ENCODE data around the gene OGA.

OGA gene

DNA sequence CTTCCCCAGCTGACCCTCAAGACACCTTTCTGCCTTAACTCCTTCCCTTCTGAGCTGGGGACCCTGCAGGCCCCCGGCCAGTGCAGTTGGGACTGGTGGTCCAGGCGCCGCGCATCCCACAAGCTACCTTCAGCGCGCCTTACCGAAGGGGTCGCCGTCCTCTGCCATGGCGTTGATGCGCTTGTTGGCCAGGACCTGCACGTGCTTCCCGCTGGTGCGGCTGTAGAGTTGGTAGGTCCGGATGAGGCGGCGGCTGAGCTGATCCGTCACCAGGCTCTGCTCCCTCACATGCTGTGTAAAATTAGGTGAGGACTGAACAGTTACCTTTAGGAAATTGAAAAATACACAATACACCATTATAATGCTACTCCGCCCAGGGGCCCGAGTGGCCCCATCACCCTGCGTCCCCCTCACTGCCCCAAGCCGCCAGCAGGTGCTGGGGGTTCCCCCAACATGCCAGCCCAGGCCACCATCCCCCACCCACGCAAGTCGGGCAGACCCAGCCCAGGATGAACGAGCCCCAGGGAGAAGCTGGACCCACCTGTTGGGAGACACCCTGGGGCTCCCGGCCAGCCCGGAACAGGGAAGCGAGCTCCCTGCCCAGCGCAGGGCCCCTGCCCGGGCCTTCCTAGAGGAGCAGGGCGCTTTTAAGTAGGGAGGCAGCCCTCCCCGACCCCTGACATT is 43.5 kb downstream of the OGA start:
- no peak for DNase-seq

DNA sequence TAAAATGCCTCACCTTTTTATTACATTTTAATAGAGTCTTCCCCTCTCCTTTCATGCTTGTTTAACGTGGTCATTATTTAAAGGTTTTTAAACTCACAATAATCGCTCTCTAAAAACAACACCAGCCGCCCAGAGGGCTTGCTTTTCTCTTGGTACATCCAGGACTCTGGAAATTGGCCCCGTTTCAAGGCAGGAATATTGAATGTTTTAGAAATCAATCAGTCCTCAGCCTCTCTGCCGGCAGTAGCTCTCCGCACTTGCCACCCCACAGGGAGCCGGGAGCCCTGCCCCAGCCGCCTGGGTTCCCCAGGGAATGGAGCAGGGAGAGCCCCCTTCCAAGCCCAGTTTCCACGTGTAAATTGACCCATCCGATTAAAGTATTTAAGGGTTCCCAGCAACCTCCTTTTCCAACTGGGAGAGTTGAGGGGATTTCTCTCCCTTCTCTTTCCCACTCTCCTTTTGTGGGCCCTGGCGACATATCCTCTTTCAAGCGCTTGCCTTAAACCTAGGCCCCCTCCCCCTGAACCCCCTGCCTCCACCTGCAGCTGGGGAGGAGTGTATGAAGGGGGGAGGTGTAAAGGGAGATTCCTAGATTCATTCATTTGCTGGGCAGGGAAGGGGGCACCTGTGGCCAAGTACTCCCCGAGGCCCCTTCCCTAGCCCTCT is 44.2 kb downstream of the OGA start:
- DNase-seq = no peak

DNA sequence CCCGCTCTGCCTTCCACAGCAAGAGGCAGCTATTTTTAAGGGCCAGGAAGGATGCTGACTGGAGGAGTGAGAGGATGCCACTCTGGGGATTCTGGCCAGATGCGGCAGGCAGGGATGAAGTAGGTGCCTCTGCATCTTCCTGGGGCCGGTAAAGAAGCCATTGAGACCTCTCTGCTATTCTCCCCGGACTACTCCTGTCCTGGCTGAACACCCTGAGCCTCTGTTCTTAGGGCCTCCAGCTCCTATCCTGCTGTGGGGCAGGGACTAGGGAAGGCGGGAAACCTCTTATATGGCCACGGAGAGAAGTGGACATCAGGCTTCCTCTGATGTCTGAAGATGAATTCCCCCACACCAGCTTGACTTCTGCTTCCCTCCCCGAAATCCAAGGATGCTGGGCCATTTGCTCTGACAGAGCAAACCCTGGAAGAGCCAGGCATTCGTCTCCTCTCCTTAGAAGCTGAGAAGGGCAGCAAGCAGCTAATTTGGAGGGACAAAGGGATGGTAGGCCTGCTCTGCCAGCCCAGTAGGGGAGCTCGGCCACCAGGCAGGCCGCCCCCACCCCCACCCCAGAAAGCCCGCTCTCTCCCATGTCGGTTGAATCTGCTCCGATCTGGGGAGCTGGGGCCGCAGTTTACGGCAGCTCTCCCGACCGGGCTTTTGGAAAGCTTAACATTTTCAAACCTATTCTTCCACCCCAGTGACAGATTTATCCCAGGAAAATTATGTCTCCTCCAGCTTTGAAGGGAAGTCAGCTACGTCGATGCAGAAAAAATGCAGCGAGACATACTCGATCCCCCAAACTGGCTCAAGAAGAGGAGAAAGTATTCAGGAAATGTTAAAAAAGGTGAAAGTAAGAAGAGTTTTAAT is 45.1 kb downstream of the OGA start:
- no peak for DNase-seq

DNA sequence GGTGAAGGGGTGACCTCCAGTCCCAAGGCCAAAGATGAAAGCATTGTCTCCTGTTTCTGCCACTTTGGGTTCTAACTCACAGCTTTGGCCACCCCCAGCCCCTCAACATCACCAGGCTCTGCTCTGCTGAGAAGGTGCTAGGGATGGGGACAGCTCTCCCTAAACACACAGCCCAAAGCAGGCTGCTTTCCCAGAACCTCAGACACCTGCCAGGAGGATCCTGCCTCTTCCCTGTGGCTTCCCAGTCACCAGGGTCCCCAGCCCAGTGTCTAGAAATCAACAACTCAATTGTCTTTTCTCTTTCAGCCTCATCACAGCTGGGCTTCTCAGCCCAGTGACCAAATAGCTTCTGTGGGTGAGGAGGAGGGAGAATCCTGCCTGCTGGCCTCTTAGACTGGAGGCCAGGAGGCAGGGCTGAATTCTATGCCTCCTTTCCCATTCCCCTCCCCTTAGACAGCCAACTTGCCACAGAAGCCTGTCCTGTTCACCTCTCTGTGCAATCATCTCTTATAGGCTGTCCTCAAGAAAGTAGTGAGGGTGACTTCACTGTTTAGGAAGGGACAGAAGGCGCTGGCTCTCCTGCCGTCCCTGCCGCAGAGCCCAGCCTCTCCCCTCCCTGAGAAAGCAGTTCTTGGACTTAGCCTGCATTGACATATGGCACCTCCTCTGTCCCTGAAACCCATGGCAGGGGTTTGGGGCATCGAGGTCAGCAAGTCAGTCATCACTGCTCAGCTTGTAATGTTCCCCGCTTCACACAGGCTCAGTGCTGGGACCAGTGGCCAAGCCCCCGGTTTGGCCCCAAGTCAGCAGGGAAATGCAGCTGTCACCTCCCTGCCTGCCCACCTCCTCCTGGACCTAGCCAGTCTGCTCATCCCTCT is 46.0 kb downstream of the OGA start:
- DNase-seq = no peak

DNA sequence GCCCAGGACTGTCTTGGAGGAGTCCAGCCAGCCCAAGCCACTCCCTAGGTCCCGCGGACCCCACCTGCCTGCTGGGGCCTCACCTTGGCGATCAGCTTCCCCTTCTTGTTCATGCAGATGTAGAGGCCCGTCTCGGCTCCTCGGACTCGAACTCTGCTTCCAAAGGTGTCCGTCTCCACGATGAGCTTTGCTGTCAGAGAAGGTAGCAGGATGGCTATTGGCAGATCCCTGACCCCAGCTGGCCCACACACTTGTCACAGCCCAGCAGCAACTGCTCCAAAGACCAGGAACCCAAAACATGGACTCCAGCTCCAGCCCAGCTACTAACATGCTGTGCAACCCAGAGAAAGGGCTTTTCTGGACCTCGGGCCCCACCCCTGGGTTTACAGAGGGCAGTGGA is 46.9 kb downstream of the OGA start:
- no peak for DNase-seq

DNA sequence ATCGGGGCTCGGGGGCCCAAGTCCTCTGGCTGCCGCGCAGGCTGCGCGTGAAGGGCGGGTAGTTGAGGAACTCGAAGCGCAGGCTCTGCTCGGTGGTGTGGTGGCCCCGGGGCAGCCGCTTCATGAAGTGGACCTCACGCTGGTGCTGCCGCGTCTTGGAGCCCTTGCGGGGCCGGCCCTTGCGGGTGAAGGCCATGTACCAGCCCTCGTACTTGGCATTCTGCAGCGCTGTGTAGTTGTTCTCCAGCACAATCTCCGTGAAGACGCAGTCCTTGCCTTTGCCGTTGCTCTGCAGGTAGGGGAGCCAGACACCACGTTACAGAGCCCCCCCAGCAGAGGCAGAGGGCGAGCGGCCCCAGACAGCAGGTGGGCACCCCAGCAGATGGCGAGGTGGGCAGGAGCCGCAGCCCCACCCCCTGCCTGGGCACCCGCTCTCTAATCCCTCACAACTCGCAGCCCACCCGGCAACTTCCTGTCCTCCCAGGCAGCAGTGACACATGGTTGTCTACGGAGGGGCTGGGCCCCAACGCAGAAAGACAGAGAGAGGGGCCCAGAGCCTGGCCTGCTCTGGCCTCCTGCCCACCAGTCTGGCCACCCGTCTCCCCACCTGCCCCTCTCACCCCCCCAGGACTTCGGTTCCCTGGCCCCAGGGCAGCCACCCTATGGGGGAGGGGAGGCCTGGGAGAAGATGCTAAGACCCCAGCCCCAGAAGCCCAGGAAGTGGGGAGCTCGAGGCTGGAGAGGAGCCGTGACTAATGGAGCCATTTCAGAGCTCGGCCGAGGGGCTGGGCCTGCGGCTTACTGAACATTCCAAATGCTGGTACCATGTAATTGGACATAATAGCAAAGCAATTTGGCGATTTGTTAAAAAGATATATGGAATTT is 47.7 kb downstream of the OGA start:
- DNase-seq = no peak

DNA sequence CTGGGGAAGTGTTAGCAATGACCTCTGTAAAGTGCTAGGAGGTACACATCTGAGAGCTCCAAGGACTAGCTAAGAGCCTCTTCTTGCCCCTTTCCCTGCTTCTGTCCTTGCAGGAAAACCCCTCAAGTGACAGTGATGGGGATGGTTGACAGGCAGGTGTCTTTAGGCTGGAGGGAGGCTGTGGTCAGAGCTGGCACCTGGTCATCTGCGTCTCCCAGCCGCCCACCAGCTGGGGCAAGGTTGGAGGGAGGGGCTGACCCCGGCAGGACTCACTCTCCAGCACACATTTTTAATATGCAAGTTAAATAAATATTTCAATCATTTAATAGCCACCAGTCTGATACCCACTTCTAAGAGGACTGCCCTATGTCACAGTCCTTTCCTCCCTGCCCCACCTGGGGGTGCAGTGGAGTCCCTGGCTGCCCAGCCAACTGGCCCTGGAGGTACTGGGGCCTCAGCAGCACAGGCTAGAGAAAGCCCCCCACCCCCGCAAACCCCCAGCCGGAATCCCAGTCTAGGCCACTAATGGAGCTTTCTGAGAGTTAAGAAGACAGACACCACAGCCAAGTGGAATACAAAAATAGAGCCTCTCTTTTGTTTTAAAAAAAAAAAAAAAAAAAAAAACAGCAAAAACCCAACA is 48.6 kb downstream of the OGA start:
- no peak for DNase-seq

DNA sequence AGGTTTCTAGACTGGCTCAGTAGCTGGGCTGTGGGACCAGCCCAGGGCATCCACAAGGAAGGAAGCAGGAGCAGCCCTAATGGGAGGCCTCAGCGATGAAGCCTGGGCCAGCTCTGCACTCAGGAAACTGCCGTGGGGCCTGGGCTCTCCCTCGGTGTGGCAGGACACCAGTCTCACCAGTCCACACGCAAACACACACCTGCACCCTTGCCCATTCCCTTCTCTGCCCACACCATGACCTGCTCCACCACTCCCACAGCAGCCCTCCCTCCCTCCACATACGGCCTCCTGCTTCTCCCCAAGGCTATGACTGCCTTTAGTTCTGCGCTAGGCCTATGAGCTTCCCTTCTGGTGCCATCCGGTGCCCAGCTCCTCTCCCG is 49.5 kb downstream of the OGA start:
- DNase-seq = no peak

DNA sequence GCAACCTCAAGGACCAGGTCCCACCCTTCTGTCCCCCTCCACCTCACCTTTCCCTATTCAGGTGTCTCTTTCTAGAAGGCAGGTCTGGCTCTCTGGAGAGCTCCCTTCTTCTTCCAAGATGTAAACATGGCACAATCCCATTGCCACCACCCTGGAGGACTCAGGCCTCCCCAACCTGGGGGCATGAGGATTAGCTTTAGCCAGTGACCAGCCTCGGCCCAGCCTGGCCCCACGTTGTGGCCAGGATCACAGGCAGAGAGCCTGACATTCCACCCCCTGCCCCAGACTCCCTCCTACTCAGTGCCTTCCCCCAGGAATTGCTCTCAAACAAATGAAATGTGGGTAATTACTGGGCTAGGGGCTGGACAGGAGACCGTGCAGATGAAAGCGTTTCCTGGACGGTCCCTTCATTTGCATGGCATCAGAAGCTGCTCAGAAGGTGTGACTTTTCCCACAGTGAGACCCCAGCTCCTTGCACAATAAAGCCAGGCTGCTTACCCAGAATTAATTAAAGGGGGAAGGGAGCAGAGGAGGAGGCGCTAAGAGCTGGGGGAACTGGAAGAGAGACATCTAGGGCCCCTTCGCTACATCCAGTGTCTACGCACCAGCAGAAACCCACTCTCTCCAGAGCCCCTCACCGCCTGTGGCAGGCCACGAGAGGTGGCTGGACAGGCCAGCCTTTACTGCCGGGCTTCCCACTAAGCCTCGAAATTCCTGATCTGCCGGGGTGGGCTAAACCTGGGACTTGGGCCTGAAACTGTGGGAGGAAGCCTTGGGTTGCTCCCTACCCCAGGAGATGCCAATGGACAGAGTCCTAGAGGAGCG is 50.1 kb downstream of the OGA start:
- DNase-seq = no peak

DNA sequence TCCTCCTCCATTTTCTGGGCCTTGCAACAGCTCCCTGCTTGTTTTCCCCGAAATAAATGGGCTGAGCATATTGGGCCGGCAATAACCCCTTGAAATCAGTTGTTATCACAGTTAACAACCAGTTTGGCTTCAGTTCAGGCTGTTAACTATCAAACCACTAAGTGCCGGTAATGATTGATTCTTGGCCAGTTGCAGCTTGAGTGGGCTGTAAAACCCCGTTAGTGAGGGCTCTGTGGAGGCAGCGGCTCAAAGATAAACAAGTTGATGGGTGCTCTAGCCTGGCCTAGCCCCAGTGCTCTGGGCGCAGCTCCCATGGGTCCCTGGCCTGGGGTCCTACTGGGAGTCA is 50.7 kb downstream of the OGA start:
- no peak for DNase-seq

DNA sequence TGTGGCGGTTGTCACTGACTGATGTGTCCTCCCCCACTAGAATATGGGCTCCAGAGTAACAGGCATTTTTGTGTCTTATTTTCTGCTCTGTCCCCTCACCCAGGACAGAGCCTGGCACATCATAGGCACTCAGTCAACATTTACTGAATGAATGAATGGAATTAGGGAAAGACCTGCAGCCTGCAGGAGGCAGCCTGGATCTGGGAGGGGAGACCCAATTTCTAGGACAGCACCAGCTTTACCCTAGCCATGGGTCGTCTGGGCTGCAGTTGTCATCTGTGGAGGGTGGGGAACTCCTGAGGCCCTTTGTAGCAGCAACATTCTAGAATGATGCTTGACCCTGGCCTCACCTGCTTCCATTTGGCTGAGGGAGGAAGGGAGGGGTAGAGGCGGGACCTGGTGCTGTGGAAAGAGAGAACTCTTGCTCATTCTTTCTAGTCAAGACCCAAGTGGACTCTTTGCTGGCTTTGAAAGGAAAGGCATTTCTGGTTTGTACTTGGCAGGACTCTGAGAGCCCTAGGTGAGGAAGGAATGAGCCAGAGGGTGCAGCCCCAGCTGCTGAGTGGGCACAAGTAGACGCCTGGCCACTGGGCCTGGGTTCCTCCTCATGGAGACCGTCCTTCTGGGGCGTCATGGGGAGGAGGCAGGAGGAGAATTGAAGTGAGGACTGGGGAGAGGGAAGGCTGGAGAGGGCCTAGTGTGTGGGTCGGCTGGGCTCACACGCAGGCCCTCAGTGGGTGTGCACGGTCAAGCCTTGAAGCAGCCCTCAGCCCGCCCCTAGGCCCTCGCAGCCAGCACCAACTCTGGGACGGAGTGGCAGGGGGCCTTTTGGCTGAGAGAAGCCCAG is 51.3 kb downstream of the OGA start:
- DNase-seq = no peak

DNA sequence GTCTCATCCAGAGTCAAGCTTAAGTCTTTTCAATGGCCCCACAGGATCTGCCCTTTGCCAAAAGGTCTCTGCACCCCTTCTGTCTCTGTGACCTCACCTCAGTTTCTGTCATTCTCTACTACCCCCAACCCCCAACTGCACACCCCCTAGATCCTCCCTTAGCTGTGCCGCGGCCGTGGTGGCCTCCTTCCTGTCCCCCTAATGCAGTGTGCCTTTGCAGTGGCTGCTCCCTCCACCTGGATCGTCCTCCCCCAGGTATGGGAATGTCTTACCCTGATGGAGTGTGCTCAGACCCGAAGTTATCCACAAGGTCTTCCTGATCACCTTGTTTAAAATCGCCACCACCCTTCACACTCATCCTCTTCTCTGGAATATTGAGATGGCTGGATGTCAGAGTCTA is 51.9 kb downstream of the OGA start:
- no peak for DNase-seq

DNA sequence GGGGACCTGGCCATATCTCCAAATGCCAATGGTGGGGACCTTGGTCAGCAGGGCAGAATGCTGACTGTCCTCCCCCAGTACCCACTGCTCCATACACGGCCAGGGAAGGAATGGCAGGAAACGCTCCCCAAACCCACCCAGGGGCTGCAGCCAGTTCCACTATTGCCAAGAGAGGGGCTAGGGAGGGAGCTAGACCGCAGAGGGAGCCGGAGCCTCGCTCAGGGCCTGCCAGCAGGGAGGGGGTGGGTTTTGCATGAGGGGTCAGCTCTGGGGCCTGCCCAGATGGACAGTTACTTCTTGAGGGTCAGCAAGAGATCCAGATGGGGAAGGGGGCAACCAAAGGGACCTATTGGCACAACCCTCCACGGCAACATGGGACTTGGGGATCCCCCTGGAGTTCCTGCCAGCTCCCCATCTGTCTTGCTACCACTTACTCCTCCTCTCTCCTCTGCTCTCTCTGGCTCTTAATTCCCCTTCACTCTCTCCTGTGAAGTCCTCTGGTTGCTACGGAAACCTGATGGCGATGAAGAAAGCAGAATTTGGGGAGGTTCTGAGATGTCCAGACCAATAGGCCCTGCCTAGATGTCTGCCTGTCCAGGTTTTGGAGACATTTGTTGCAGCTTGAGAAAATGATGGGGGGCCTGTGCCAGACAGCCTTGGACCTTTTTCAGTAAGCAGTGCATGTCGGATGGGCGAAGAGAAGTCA is 55.0 kb downstream of the OGA start:
- no peak for DNase-seq

DNA sequence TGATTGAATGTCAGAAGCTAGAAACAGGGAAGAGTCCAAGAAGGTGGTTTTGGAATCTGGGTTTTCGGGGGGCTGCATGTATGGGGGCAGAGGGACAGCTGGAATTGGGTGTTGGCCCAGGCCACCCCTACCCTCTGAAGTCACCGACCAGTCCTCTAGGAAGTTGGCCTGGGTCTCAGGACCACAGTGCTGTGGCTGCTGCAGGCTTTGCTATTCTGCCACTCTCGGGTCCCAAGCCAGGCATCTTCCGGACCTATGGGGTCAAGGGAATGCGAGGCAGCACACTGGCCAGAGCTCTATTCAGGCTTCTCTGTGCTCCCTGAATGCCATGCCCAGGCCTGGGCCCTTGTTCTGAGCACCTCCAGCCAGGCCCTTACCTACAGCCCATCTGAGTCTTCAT is 55.5 kb downstream of the OGA start:
- no peak for DNase-seq

DNA sequence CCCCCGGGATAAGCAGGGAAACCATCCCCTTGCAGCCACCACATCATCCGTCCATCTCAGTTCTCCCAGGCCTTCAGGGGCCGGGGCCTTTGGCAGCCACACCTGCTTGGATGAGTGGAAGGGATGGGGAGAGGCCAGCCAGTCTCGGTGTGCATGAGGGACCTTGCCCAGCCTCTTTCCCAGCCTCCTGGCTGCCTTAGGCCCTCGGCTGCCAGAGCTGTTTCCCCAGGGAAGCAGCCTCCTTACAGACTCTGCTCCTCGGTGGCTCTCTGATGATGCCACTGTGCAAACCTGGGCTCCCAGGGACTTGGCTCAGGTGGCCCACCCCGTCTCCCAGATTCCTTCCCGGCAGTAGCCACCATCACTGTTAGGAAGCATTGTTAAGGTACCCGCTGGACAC is 57.0 kb downstream of the OGA start:
- DNase-seq = no peak

DNA sequence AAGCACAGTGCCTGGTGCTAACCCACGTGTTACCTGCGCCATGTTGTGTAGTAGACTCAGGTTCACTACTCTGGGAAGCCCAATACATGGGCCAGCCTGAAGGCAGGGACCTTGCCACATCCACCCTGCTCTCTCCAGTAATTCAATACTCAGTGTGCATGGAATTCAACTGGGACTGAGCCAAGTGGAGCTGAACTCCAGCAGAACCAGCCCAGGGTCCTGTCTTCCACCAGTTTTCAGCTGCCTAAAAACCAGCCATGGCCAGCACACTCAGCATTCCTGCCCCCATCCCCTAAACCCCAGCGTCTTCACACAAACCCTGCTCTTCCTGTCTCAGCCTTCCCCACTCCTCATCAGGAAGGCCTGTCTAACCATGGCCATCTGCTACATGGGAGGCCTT is 57.7 kb downstream of the OGA start:
- no peak for DNase-seq

DNA sequence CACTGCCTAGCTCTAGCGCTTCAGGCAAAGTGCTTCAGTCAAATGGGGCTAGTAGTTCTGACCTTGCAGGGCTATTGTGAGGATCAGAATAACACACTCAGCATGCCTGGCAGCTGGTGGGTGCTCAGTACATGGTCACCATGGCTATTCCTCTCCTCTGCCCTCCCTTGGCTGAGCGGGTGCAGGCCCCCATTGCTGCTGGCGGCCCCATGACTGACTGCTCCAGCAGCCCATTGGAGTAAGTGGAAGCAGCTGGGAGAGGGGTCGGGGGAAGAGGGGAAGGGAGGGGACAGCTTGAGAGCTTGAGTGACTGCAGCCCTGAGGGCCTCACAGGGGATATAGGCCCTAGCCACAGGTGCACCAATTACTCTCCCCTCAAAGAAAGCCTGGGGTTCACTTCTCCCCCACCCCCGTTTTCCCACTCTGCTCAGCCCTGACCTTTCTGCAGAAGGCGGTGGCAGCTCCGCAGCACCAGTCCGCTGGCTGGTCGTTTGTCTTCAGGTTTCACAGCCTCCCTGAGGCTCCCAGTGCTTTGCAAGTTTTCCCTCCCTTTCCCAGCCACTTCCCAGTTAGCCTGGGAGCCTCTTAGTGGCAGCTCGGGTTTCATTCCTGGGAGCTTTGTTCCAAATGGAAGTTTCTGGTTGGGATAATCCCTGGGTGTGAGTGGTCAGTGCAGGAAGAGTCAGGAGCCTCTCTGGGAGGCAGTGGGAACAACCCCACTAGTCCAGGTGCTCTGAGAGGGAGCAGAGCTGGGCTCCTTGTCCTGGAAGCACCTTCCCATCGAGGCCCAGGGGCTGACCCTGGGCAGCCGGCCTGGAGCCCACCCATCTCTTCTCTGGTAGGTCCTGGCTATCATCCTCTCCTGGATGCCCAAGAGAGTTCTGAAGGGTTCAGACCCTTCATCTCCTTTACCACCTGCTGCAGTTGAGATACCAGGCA is 58.7 kb downstream of the OGA start:
- no peak for DNase-seq

DNA sequence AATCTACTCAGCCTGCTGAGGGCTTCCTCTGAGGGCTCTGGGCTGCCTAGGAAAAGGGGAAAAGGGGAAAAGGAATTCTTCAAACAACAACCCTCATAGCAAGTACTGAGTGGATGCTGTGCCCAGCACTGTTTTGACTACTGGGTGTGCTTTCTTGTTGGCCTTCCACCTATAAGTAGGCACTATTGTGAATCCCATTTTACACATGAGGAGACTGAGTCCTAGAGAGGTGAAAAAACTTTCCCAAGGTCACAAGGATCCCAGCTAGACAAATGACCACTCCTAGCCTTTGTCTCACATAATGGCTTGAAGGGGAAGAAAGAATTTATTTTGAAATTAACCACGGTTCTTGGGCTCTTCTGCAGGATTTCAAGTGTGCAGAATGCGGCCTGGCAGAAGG is 59.4 kb downstream of the OGA start:
- no peak for DNase-seq

All from activated gamma-delta T cell treated with Interleukin-2 at 50 U/mL for 16 hours (primary cell).